PC-9 (cell line): ENCODE measurements around the gene MRPL1.

Source experiments
- CTCF ChIP-seq: fragments of 200-600 bp; sonication (generic); conservative IDR thresholded peaks from 2 replicates; pipeline ENCODE4 v1.6.1; 2017; ENCODE audit warnings: mixed run types, antibody characterized with exemption, mild to moderate bottlenecking, moderate library complexity
- EZH2 ChIP-seq: fragments of 200-600 bp; sonication (generic); IDR thresholded peaks from 2 replicates; pipeline ENCODE4 v1.8.0; 2017; ENCODE audit warnings: antibody characterized with exemption, low read depth

GRCh38 chr4:77861495-77861894 is 1.1 kb upstream of the MRPL1 start:
- TF ChIP-seq CTCF = no peak
- TF ChIP-seq EZH2 = no peak
